NCI-H1105 (cell line): ENCODE measurements around the gene GINS3.
"Not testable (repeated sequence)": the region's sequence is repeated elsewhere in the genome, so short reads cannot be mapped to it uniquely, and the experiment has no call there.

Experiments
- DNase-seq: peaks from one replicate; lab custom pipeline; 2025; lab: John Stamatoyannopoulos, UW

The GINS3 gene

GRCh38 chr16:58389724-58390123 lies 2.5 kb upstream of the GINS3 start:
- no peak for DNase-seq

GRCh38 chr16:58393138-58393504 lies 850 bp downstream of the GINS3 start:
- DNase-seq = no peak

- DNase-seq = not testable (repeated sequence)
These were observed 4.6 kb downstream of the GINS3 start for GRCh38 chr16:58396897-58397296.

GRCh38 chr16:58399718-58400633 lies 7.7 kb downstream of the GINS3 start:
- DNase-seq = no peak

GRCh38 chr16:58401305-58401704 lies 9.0 kb downstream of the GINS3 start:
- DNase-seq = not testable (repeated sequence)

GRCh38 chr16:58402796-58403195 lies 10.5 kb downstream of the GINS3 start:
- DNase-seq = no peak

- no peak for DNase-seq
These were observed 17.2 kb downstream of the GINS3 start for GRCh38 chr16:58409316-58409973.

GRCh38 chr16:58411336-58411735 lies 19.1 kb downstream of the GINS3 start:
- DNase-seq = no peak

GRCh38 chr16:58411736-58412614 lies 19.7 kb downstream of the GINS3 start:
- DNase-seq = no peak

- DNase-seq = not testable (repeated sequence)
These were observed 20.3 kb downstream of the GINS3 start for GRCh38 chr16:58412615-58412970.

GRCh38 chr16:58413359-58413758 lies 21.1 kb downstream of the GINS3 start:
- no peak for DNase-seq

- DNase-seq = no peak
These were observed 22.7 kb downstream of the GINS3 start for GRCh38 chr16:58415003-58415402.

- DNase-seq = not testable (repeated sequence)
These were observed 23.7 kb downstream of the GINS3 start for GRCh38 chr16:58415961-58416360.

GRCh38 chr16:58417035-58417434 lies 24.8 kb downstream of the GINS3 start:
- no peak for DNase-seq

- no peak for DNase-seq
These were observed 25.3 kb downstream of the GINS3 start for GRCh38 chr16:58417600-58417999.

GRCh38 chr16:58418026-58418425 lies 25.8 kb downstream of the GINS3 start:
- no peak for DNase-seq

GRCh38 chr16:58418601-58419000 lies 26.3 kb downstream of the GINS3 start:
- no peak for DNase-seq

- DNase-seq = no peak
These were observed 27.1 kb downstream of the GINS3 start for GRCh38 chr16:58419241-58419990.

- DNase-seq = no peak
These were observed 28.8 kb downstream of the GINS3 start for GRCh38 chr16:58421059-58421458.

GRCh38 chr16:58421529-58421928 lies 29.3 kb downstream of the GINS3 start:
- DNase-seq = no peak

- no peak for DNase-seq
These were observed 30.5 kb downstream of the GINS3 start for GRCh38 chr16:58422809-58423208.

GRCh38 chr16:58425245-58425644 lies 33.0 kb downstream of the GINS3 start:
- DNase-seq = no peak
